Upper lobe of left lung (tissue), 4 donors: ENCODE results near the gene AGTPBP1.

Experiments
- CTCF ChIP-seq, 6 experiments: fragments of 450-650 bp in 4 of 6; fragments of 200-600 bp in 2 of 6; sonication (generic) in 2 of 6; IDR thresholded peaks; one replicate each; pipeline ENCODE4 v1.5.1; 2016 to 2019; ENCODE audit warnings: antibody characterized with exemption in 6 of 6
- EP300 ChIP-seq, 4 donors: sonication (generic); formaldehyde crosslinking; IDR thresholded peaks; one replicate each; pipeline ENCODE4 v1.5.1; 2017; ENCODE audit warnings: antibody characterized with exemption in 4 of 4, control low read depth in 2 of 4
- POLR2AphosphoS5 ChIP-seq, 2 donors: sonication (generic); formaldehyde crosslinking; IDR thresholded peaks; one replicate each; pipeline ENCODE4 v1.5.1; 2017; ENCODE audit warnings: antibody characterized with exemption in 2 of 2

- no peak for TF ChIP-seq CTCF (IDR thresholded peaks at IDR 0.05)
- TF ChIP-seq EP300 (IDR thresholded peaks at IDR 0.05), result no peak
- TF ChIP-seq POLR2AphosphoS5 (IDR thresholded peaks at IDR 0.05), result no peak
Measured at GRCh38 chr9:85501882-85502281, 239.9 kb downstream of the AGTPBP1 start.
